ENCODE data around the gene ECE1. TPM values are rescaled to one million over a fixed set of nuclear protein-coding genes. Genes with fewer than 3 reads are reported as not detected.

The ECE1 gene
- total RNA-seq, 1 experiment from 2014 or later = 82.6 TPM

DNA sequence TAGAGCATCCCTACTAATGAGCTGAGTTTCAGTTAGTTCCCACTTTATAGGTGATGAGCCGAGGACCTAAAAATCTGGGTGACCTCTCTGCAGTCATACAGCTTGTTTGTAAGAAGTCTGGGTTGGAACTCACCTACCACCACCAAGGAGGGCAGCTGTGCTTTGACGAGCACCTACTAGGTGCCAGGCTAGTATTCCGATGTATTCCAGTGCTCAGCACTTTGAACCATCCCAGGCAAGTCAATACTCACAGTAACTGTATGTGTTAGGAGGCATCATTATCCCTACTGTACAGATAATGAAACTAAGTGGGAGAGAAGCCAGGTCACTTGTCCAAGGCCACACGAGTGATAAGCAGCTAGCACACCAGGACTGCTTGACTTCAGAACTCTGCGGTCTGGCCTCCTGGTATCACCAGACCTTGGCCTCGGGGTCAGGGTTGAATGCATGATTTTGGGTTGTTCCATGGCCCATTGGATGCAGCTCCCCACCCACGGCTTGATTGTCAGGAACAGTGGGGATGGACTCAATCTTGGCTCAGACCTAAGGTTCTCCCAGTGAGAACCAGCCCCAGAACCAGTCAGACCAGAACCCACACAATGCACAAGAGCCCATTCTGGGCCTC is 20.7 kb downstream of the ECE1 start:
- H3K27me3 ChIP-seq (replicated peaks) = no peaks in the 10 kb centered on the region
- no peak overlapping the region for H3K27ac ChIP-seq
- H3K9me3 ChIP-seq (replicated peaks) = no peaks in the 10 kb centered on the region
- peaks cover 17% of the 10 kb centered on the region for H3K4me1 ChIP-seq (replicated peaks)
- peaks cover 67% of the 10 kb centered on the region for H3K36me3 ChIP-seq
- DNase-seq (ENCODE audit: low read depth in 1 of 2, low spot score in 2 of 2) = no peak
- H3K4me3 ChIP-seq = no peak overlapping the region

GRCh38 chr1:21268281-21269239 is 21.7 kb downstream of the ECE1 start:
- DNase-seq (ENCODE audit: low read depth in 1 of 2, low spot score in 2 of 2) = no peak
- peaks cover 27% of the 10 kb centered on the region for H3K4me1 ChIP-seq (replicated peaks)

GRCh38 chr1:21267191-21268077 is 22.8 kb downstream of the ECE1 start:
- no peaks in the 10 kb centered on the region for H3K27me3 ChIP-seq (replicated peaks)
- DNase-seq (ENCODE audit: low read depth in 1 of 2, low spot score in 2 of 2) = no peak
- H3K36me3 ChIP-seq = peaks cover 64% of the 10 kb centered on the region
- H3K4me3 ChIP-seq = no peak overlapping the region
- no peak overlapping the region for H3K27ac ChIP-seq
- peaks cover 37% of the 10 kb centered on the region for H3K4me1 ChIP-seq (replicated peaks)
- H3K9me3 ChIP-seq (replicated peaks) = no peaks in the 10 kb centered on the region

More at GRCh38 chr1:21268281-21269239, 21.7 kb downstream of the ECE1 start:
- H3K4me3 ChIP-seq = no peak overlapping the region
- H3K27ac ChIP-seq = no peak overlapping the region
- H3K9me3 ChIP-seq (replicated peaks) = no peaks in the 10 kb centered on the region
- no peaks in the 10 kb centered on the region for H3K27me3 ChIP-seq (replicated peaks)
- H3K36me3 ChIP-seq = peaks cover 64% of the 10 kb centered on the region

- Histone ChIP-seq H3K9me3 (replicated peaks) (no peaks in the 10 kb centered on the region), H3K27ac (no peak overlapping the region), H3K4me1 (replicated peaks) (peaks cover 49% of the 10 kb centered on the region), H3K4me3 (no peak overlapping the region), H3K27me3 (replicated peaks) (no peaks in the 10 kb centered on the region), H3K36me3 (peaks cover 53% of the 10 kb centered on the region)
- no peak for DNase-seq (ENCODE audit: low read depth in 1 of 2, low spot score in 2 of 2)
Measured at GRCh38 chr1:21266119-21266774, 24.0 kb downstream of the ECE1 start.

- Histone ChIP-seq H3K4me1 (replicated peaks) (peaks cover 54% of the 10 kb centered on the region), H3K9me3 (replicated peaks) (no peaks in the 10 kb centered on the region), H3K27me3 (replicated peaks) (no peaks in the 10 kb centered on the region), H3K4me3 (no peak overlapping the region), H3K27ac (peak overlapping the region; percentile 50), H3K36me3 (peaks cover 53% of the 10 kb centered on the region)
- DNase-seq (ENCODE audit: low read depth in 1 of 2, low spot score in 2 of 2) = no peak
Measured at GRCh38 chr1:21265644-21266043, 24.6 kb downstream of the ECE1 start.

- peak; percentile 83 to 91 for DNase-seq (ENCODE audit: low read depth in 1 of 2, low spot score in 2 of 2)
- H3K9me3 ChIP-seq (replicated peaks) = no peaks in the 10 kb centered on the region
- H3K36me3 ChIP-seq = peaks cover 53% of the 10 kb centered on the region
- peaks cover 54% of the 10 kb centered on the region for H3K4me1 ChIP-seq (replicated peaks)
- H3K27me3 ChIP-seq (replicated peaks) = no peaks in the 10 kb centered on the region
- peak overlapping the region; percentile 50; the same call in 1 of the 2 replicates for H3K27ac ChIP-seq
- no peak overlapping the region for H3K4me3 ChIP-seq
Measured at GRCh38 chr1:21264898-21265297, 25.4 kb downstream of the ECE1 start.

GRCh38 chr1:21263653-21264225 is 26.5 kb downstream of the ECE1 start:
- H3K9me3 ChIP-seq (replicated peaks) = no peaks in the 10 kb centered on the region
- no peak overlapping the region for H3K4me3 ChIP-seq
- DNase-seq (ENCODE audit: low read depth in 1 of 2, low spot score in 2 of 2) = no peak
- peaks cover 54% of the 10 kb centered on the region for H3K4me1 ChIP-seq (replicated peaks)
- H3K27ac ChIP-seq = no peak overlapping the region; the same call in 1 of the 2 replicates
- H3K27me3 ChIP-seq (replicated peaks) = no peaks in the 10 kb centered on the region
- peaks cover 47% of the 10 kb centered on the region for H3K36me3 ChIP-seq

- Histone ChIP-seq H3K4me3 (no peak overlapping the region), H3K27me3 (replicated peaks) (no peaks in the 10 kb centered on the region), H3K9me3 (replicated peaks) (no peaks in the 10 kb centered on the region), H3K36me3 (peaks cover 47% of the 10 kb centered on the region), H3K27ac (peak overlapping the region; percentile 96), H3K4me1 (replicated peaks) (peaks cover 54% of the 10 kb centered on the region)
- DNase-seq (ENCODE audit: low read depth in 1 of 2, low spot score in 2 of 2) = no peak
Measured at GRCh38 chr1:21263052-21263429, 27.2 kb downstream of the ECE1 start.

DNA sequence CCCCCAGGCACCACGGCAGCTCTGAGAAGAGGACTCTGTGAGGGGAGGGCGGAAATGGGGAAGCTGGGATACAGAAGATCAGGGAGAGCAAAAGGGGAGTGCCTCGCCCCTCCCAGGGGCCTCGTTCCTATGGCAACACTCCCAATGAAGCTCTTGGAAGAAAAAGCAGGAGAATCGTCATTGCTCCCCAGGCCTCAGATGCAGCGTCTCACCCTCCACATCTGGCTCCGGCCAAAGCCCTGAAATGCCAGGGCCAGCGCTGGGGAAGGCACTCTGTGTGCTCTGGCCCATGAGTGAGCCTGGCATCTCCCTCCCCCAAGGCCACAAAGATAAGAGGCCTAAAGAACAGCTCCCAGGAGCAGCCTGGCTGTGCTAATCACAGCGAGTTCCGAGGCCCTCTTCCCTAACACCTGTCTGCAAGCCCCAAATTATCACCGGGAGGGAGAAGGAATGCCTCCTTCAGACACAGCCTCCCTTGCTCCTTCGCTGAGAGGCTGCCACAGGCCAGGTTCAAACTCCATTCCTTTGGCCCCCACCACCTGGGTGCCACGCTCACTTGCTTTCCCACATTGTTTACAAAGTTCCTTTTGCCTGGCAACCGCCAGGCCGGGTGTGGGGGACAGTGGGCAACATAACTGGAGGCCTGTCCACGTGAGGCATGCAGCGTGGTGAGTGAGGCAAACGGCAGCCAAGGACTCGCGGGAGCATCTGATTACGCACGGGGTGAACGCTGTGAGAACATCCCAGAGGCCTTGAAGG is 27.8 kb downstream of the ECE1 start:
- H3K27me3 ChIP-seq (replicated peaks) = no peaks in the 10 kb centered on the region
- H3K27ac ChIP-seq = peak overlapping the region; percentile 96
- no peaks in the 10 kb centered on the region for H3K9me3 ChIP-seq (replicated peaks)
- H3K36me3 ChIP-seq = peaks cover 47% of the 10 kb centered on the region
- H3K4me1 ChIP-seq (replicated peaks) = peaks cover 54% of the 10 kb centered on the region
- no peak overlapping the region for H3K4me3 ChIP-seq
- DNase-seq (ENCODE audit: low read depth in 1 of 2, low spot score in 2 of 2) = peak; percentile 72 to 82

DNA sequence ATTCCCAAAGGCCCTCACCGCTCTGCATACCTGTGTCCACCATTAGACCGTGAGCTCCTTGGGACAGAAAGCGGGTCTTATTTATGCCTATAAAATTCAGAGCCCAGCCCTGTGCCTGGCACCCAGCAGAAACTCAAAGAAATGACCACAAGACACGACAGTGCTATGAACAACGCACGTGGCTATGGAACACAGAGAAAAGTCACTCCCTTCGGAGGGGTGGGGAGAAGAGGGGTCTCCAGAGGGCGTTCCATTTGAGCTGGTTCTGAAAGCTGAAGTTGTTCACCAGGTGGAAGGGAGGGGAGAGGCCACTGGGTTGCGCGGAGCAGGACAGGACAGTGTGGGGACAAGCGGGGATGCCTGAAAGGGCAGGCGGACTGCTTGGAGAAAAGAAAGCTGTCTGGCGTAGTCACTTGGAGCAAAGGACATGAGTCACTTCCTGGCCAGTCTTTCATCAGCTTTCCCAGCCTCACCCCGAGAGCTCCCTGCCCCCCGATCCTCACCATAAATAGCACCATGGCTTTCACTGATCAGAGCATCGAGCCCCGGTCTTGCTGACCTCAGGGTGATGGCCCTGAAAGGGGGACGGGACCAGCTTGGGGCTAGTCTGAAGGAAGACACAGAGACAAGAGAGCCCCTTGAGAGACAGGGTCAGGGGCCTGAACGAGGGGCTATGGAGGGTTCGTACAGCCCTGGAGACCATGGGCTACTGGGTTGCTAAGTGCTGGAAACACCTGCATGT is 28.5 kb downstream of the ECE1 start:
- Histone ChIP-seq H3K4me1 (replicated peaks) (peaks cover 54% of the 10 kb centered on the region), H3K4me3 (no peak overlapping the region), H3K27ac (peak overlapping the region; percentile 96), H3K36me3 (peaks cover 49% of the 10 kb centered on the region), H3K27me3 (replicated peaks) (no peaks in the 10 kb centered on the region), H3K9me3 (replicated peaks) (no peaks in the 10 kb centered on the region)
- peak; percentile 89 to 91 for DNase-seq (ENCODE audit: low read depth in 1 of 2, low spot score in 2 of 2)

DNA sequence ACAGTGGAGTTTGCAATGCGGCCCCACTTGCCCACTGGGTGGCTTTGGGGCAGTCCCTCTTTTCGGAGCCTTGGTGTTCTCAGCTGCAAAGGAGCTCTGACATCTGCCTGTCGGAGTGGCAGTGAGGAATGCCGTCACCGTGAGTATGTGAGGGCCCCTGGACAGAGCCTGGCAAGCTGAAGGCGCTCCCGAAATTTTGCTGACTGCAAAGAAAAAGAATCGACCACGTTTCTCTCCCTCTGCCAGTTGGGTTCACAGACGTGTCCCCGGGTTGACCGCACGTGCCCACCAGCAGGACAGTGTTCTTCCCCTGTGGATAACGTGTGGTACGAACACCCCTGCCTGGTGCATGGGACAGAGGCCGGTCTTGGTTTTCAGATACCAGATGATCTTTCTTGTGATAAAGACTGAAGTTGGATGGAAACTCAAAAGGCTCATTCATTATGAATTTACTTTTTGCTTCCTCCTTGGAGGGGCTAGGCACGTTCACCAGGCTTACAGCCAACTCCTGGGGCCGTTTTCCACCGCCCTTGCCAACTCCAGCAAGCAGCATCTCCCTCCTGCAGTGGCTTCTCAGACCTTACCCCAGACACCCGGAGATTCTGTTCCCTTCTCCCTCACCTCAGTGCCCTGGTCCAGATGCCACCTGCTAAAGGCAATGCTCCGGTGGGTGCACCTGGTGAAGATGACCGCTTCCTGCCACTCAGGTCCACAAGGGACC is 29.7 kb downstream of the ECE1 start:
- no peak overlapping the region for H3K4me3 ChIP-seq
- no peaks in the 10 kb centered on the region for H3K9me3 ChIP-seq (replicated peaks)
- H3K27ac ChIP-seq = no peak overlapping the region
- peaks cover 56% of the 10 kb centered on the region for H3K36me3 ChIP-seq
- H3K27me3 ChIP-seq (replicated peaks) = no peaks in the 10 kb centered on the region
- H3K4me1 ChIP-seq (replicated peaks) = peaks cover 45% of the 10 kb centered on the region
- DNase-seq (ENCODE audit: low read depth in 1 of 2, low spot score in 2 of 2) = no peak

Data from SJSA1 (cell line).